ENCODE measurements around the gene SUCLG2.

SUCLG2 gene

GRCh38 chr3:67327582-67327981 lies 326.8 kb downstream of the SUCLG2 start:
- Histone ChIP-seq H3K4me3 (ENCODE audit: low read length) (no peak overlapping the region), H3K9me3 (ENCODE audit: insufficient read depth, low read depth, low read length) (no peaks in the 10 kb centered on the region), H3K27me3 (ENCODE audit: insufficient read depth, low read length) (no peaks in the 10 kb centered on the region), H3K36me3 (ENCODE audit: insufficient read depth, low read depth, low read length) (no peaks in the 10 kb centered on the region), H3K27ac (ENCODE audit: low read length) (no peak overlapping the region), H3K9ac (ENCODE audit: low read depth, low read length) (no peak overlapping the region), H3K4me1 (ENCODE audit: insufficient read depth, low read length) (no peaks in the 10 kb centered on the region)

GRCh38 chr3:67325231-67325630 lies 329.2 kb downstream of the SUCLG2 start:
- H3K9ac ChIP-seq (ENCODE audit: low read depth, low read length), result no peak overlapping the region
- no peaks in the 10 kb centered on the region for H3K9me3 ChIP-seq (ENCODE audit: insufficient read depth, low read depth, low read length)
- no peak overlapping the region for H3K4me3 ChIP-seq (ENCODE audit: low read length)
- no peaks in the 10 kb centered on the region for H3K4me1 ChIP-seq (ENCODE audit: insufficient read depth, low read length)
- H3K27me3 ChIP-seq (ENCODE audit: insufficient read depth, low read length), result no peaks in the 10 kb centered on the region
- H3K36me3 ChIP-seq (ENCODE audit: insufficient read depth, low read depth, low read length), result no peaks in the 10 kb centered on the region
- no peak overlapping the region for H3K27ac ChIP-seq (ENCODE audit: low read length)

Data from iPS-20b (cell line).